ENCODE results near the gene C1QTNF3.
"Not testable (repeated sequence)": the region's sequence is repeated elsewhere in the genome, so short reads cannot be mapped to it uniquely, and the experiment has no call there.

DNA sequence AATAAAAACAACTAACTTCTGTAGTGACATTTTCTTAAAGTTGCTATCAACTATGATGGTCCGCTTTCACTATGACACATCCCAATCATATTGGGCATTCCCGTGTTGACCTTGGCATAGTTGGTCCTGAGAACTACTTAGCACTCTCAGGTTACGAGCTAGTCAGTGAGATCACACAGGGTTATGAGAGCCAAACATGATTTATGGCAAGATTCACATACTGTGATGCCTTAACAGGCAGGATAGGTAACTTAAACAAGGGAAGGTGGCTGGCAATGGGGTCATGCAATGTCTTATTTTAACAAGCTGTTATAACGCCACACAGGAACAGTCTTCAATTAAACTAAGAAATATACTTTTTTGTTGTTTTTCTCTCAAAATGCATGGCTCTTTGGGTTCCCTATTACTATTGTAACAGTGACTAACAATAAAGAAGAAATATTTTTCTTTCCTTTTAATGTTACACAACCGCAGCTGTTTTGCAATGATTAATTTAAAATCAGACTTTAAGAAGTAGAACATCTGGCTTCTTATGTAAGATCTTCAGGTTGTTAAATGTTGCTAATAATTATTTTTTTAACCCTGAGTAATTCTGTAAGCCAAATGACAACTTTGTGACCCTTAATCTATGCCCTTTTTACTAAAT lies 33.8 kb upstream of the C1QTNF3 start:
- not testable (repeated sequence) for TF ChIP-seq POLR2AphosphoS5 (IDR thresholded peaks at IDR 0.05; ENCODE audit: low read depth, low read length); POLR2A (IDR thresholded peaks at IDR 0.05; ENCODE audit: low read depth, low read length); TAF1 (IDR thresholded peaks at IDR 0.05; ENCODE audit: borderline replicate concordance, low read depth, low read length)

Data from GM12892 (cell line).